HG03354 (cell line): ENCODE measurements around the gene DRICH1.
"Not testable (repeated sequence)": the region's sequence is repeated elsewhere in the genome, so short reads cannot be mapped to it uniquely, and the experiment has no call there.

ENCODE experiments used
- ATAC-seq: cut with Tn5 transposase; IDR thresholded peaks from one replicate; pipeline ENCODE4 v1.9.1; 2021; ENCODE audit warnings: mild to moderate bottlenecking; ENCODE audit not compliant: unreplicated experiment, poor library complexity, severe bottlenecking

The DRICH1 gene

GRCh38 chr22:23632178-23632577 lies at the start of gene DRICH1:
TSS of gene DRICH1 (minus strand) at chr22:23632321. CDS start at chr22:23632023, 298 bp downstream.
- no peak for ATAC-seq

GRCh38 chr22:23681026-23681809 lies 49.1 kb upstream of the DRICH1 start:
- no peak for ATAC-seq

GRCh38 chr22:23678133-23678532 lies 46.0 kb upstream of the DRICH1 start:
- no peak for ATAC-seq

- ATAC-seq: no peak
These were observed 45.5 kb upstream of the DRICH1 start for GRCh38 chr22:23677701-23677995.

- not testable (repeated sequence) for ATAC-seq
These were observed 45.0 kb upstream of the DRICH1 start for GRCh38 chr22:23676841-23677700.

- ATAC-seq: no peak
These were observed 43.6 kb upstream of the DRICH1 start for GRCh38 chr22:23675502-23676415.

GRCh38 chr22:23674886-23675501 lies 42.9 kb upstream of the DRICH1 start:
- ATAC-seq: not testable (repeated sequence)

GRCh38 chr22:23673826-23674690 lies 41.9 kb upstream of the DRICH1 start:
- no peak for ATAC-seq

GRCh38 chr22:23673050-23673620 lies 41.0 kb upstream of the DRICH1 start:
- no peak for ATAC-seq

GRCh38 chr22:23672307-23673049 lies 40.4 kb upstream of the DRICH1 start:
- not testable (repeated sequence) for ATAC-seq

GRCh38 chr22:23671387-23671786 lies 39.3 kb upstream of the DRICH1 start:
- not testable (repeated sequence) for ATAC-seq

GRCh38 chr22:23670378-23671295 lies 38.5 kb upstream of the DRICH1 start:
- ATAC-seq: no peak

- not testable (repeated sequence) for ATAC-seq
These were observed 28.3 kb upstream of the DRICH1 start for GRCh38 chr22:23660381-23660780.

- no peak for ATAC-seq
These were observed 25.6 kb upstream of the DRICH1 start for GRCh38 chr22:23657727-23658126.

GRCh38 chr22:23655891-23656475 lies 23.9 kb upstream of the DRICH1 start:
- ATAC-seq: no peak

- no peak for ATAC-seq
These were observed 20.6 kb upstream of the DRICH1 start for GRCh38 chr22:23652711-23653110.
